ENCODE measurements around the gene NPPA. TPM values are rescaled to one million over a fixed set of nuclear protein-coding genes. Genes with fewer than 3 reads are reported as not detected.

Gene NPPA
- total RNA-seq, 1 experiment from 2014 or later, result not detected

DNA sequence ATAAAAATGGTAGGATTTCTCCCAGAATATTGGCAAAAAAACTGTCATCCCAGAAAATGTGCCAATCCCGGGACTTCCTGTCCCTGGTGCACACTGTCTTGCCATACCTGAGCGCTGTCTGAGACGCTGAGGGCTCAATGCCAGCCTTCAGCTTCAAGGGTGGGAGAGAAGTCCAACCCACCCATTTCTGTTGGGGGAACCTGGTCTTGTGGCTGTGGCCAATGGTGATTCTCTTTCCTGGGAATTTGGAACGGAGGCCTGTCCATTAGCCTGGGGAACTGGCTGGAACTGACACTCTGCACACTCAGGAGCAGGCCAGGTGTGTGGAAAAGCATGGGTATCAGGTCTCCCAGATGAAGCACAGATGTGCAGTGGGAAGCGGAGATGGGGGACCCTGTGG is 48.5 kb downstream of the NPPA start:
- no peaks in the 10 kb centered on the region for H3K9me3 ChIP-seq (ENCODE audit: control insufficient read depth in 1 of 2, insufficient read depth in 1 of 2, low read depth in 1 of 2, low read length in 2 of 2)
- H3K9ac ChIP-seq (ENCODE audit: low read length), result no peak overlapping the region
- RAD21 ChIA-PET (ENCODE audit: low non-redundant PET in 1 of 2, low total read pairs in 2 of 2, uncharacterized antibody in 2 of 2, unreplicated experiment in 2 of 2), result no interaction called here
- no peaks in the 10 kb centered on the region for H3K36me3 ChIP-seq (ENCODE audit: control insufficient read depth in 1 of 2, insufficient read depth in 2 of 2, low read length in 2 of 2)
- H3K4me2 ChIP-seq (ENCODE audit: low read length), result no peak overlapping the region
- H3K4me3 ChIP-seq (replicated peaks in 1 of 2; ENCODE audit: low read depth in 1 of 2, low read length in 2 of 2), result no peak overlapping the region
- ATAC-seq (no peak), DNase-seq (ENCODE audit: low read depth, low spot score) (no peak)
- no TSS peak for BruUV-seq (replicated peaks)
- no peak overlapping the region for H3K27ac ChIP-seq (ENCODE audit: low read depth, low read length)
- intact Hi-C loops (cut with micrococcal nuclease), result no loop called here
- H3K9me2 ChIP-seq (ENCODE audit: insufficient read depth), result no peaks in the 10 kb centered on the region
- POLR2A ChIA-PET, result no interaction called here
- CTCF ChIA-PET, result no interaction called here
- H3K4me1 ChIP-seq (ENCODE audit: control insufficient read depth in 1 of 2, insufficient read depth in 2 of 2, low read length in 2 of 2), result peaks cover 28 to 50% of the 10 kb centered on the region in 2 experiments
- no peaks in the 10 kb centered on the region for H4K20me1 ChIP-seq (ENCODE audit: insufficient read depth)
- no peak overlapping the region for H2AFZ ChIP-seq (ENCODE audit: low read depth, low read length, poor library complexity, severe bottlenecking)
- TF ChIP-seq FOSL1 (IDR thresholded peaks at IDR 0.05; ENCODE audit: low read depth) (no peak), YY1 (IDR thresholded peaks at IDR 0.05; ENCODE audit: extremely low read depth, insufficient replicate concordance, low read depth, low read length) (no peak), JUND (IDR thresholded peaks at IDR 0.05) (no peak), ELF1 (IDR thresholded peaks at IDR 0.05; ENCODE audit: borderline replicate concordance, low read depth) (no peak), CBX3 (IDR thresholded peaks at IDR 0.05; ENCODE audit: low read depth) (no peak), ZFX (IDR thresholded peaks at IDR 0.05) (no peak), EZH2 (IDR thresholded peaks at IDR 0.05) (no peak), CEBPB (IDR thresholded peaks at IDR 0.05; ENCODE audit: low read depth) (no peak), SP1 (IDR thresholded peaks at IDR 0.05; ENCODE audit: low read depth) (no peak), TCF7L2 (IDR thresholded peaks at IDR 0.05; ENCODE audit: borderline replicate concordance, extremely low read depth, insufficient read depth, insufficient read length) (no peak), POLR2AphosphoS5 (IDR thresholded peaks at IDR 0.05; ENCODE audit: low read depth, low read length) (no peak), REST (IDR thresholded peaks at IDR 0.05; ENCODE audit: low read depth) (no peak), CTCF (IDR thresholded peaks at IDR 0.05 in 2 of 3, conservative IDR thresholded peaks at IDR 0.05 in 1 of 3; ENCODE audit: borderline replicate concordance in 1 of 3, insufficient read depth in 1 of 3, low read depth in 2 of 3, low read length in 2 of 3) (no peak), SIN3A (IDR thresholded peaks at IDR 0.05; ENCODE audit: low read depth) (no peak), ZBTB33 (IDR thresholded peaks at IDR 0.05; ENCODE audit: extremely low read depth, insufficient replicate concordance, low read length) (no peak), EGR1 (IDR thresholded peaks at IDR 0.05; ENCODE audit: low read depth) (no peak), EZH2phosphoT487 (IDR thresholded peaks at IDR 0.05; ENCODE audit: borderline replicate concordance) (no peak), SRF (IDR thresholded peaks at IDR 0.05; ENCODE audit: low read depth) (no peak)
- TF ChIP-seq, protein P1, sequence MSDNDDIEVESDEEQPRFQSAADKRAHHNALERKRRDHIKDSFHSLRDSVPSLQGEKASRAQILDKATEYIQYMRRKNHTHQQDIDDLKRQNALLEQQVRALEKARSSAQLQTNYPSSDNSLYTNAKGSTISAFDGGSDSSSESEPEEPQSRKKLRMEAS (IDR thresholded peaks at IDR 0.05), result no peak
- TF ChIP-seq, protein P2, sequence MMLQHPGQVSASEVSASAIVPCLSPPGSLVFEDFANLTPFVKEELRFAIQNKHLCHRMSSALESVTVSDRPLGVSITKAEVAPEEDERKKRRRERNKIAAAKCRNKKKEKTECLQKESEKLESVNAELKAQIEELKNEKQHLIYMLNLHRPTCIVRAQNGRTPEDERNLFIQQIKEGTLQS (IDR thresholded peaks at IDR 0.05), result no peak
- H3K79me2 ChIP-seq (ENCODE audit: insufficient read depth, low read length), result no peaks in the 10 kb centered on the region
- H3K27me3 ChIP-seq (ENCODE audit: insufficient read depth, low read length), result no peaks in the 10 kb centered on the region
